AG09319 (cell line): ENCODE results near the gene SERPINA12.
"Not testable (repeated sequence)": the region's sequence is repeated elsewhere in the genome, so short reads cannot be mapped to it uniquely, and the experiment has no call there.

Experiments
- DNase-seq: peaks from one replicate; pipeline ENCODE4 v3.0.0-alpha.2; 2010; ENCODE audit warnings: low read depth; ENCODE audit errors: extremely low read depth
- CTCF ChIP-seq: IDR thresholded peaks from 2 replicates; pipeline ENCODE4 v1.5.1; 2011; ENCODE audit warnings: low read depth, mild to moderate bottlenecking, inconsistent platforms, low read length, moderate library complexity

SERPINA12 gene

GRCh38 chr14:94521375-94522114 lies 12.3 kb upstream of the SERPINA12 start:
- TF ChIP-seq CTCF = no peak
- no peak for DNase-seq

- TF ChIP-seq CTCF = no peak
- no peak for DNase-seq
Observed at GRCh38 chr14:94517641-94518257, 8.5 kb upstream of the SERPINA12 start.

- TF ChIP-seq CTCF = no peak
- no peak for DNase-seq
Observed at GRCh38 chr14:94517248-94517640, 8.0 kb upstream of the SERPINA12 start.

GRCh38 chr14:94515856-94516255 lies 6.6 kb upstream of the SERPINA12 start:
- DNase-seq = no peak
- no peak for TF ChIP-seq CTCF

GRCh38 chr14:94515426-94515825 lies 6.2 kb upstream of the SERPINA12 start:
- TF ChIP-seq CTCF = no peak

GRCh38 chr14:94514351-94514750 lies 5.1 kb upstream of the SERPINA12 start:
- no peak for DNase-seq
- TF ChIP-seq CTCF = no peak

More at GRCh38 chr14:94515426-94515825, 6.2 kb upstream of the SERPINA12 start:
- DNase-seq = no peak

GRCh38 chr14:94510481-94510880 lies 1.2 kb upstream of the SERPINA12 start:
- DNase-seq = not testable (repeated sequence)
